HG03039 (cell line): Measurements from ENCODE around the gene SLC4A5.
"Not testable (repeated sequence)": the region's sequence is repeated elsewhere in the genome, so short reads cannot be mapped to it uniquely, and the experiment has no call there.

Source experiments
- ATAC-seq: cut with Tn5 transposase; IDR thresholded peaks from one replicate; pipeline ENCODE4 v1.9.1; 2021; ENCODE audit warnings: mild to moderate bottlenecking, moderate library complexity; ENCODE audit not compliant: unreplicated experiment

The SLC4A5 gene

DNA sequence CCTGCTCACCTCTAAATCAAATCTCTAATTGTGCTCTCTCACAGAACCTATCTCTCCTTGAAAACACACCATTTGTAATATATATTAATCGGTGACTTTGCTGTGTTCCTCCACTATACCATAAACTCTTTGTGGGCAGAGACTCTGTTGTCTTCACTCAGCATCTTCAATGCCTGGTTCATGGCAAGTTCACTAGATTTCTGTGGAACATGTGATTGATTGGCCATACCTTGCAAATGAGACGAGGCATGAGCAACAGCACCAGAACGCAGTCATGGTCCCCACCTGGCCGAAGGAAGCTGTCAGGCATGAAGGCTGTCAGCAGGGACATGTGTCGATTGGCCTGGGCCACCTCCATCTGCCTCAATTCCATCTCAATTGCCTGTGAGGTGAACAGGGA lies 25.3 kb upstream of the SLC4A5 start:
- ATAC-seq, result no peak

DNA sequence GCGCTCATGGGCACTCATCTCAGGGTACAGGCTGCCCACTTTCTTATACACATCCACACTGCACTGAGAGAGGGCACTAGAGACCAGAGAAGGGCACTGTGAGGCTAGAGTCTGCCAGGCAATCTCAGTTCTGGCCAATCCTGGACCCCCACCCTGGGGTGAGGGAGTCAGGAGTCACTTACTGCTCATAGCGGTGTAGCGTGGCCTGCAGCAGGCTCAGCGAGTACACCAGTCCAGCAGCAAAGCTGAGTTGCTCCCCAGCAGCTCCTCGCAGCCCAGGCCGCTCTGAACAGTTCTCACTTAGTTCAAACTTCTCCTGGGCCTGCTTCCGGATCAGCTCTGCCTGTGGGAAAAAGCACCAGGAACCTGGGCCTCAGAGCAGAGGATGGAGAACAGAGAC lies 24.6 kb upstream of the SLC4A5 start:
- no peak for ATAC-seq

DNA sequence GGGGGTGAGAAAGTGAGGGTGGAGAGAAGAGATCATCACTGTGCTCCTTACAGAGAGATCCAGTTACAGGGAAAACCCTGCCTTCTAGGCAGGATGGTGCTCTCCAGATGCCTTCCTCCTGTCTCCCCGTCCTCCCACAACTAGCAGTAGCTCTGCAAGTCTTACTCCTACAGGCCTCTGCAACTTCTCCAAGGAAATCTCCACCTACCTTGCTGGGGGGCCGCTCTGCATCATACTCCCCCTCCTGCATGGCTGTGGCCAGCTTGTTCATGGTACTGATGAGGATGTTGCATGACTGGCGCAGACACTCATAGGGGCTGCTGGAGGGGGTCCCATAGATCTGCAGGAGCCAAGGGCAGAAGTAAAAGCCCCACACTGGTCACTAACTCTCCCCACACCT lies 22.8 kb upstream of the SLC4A5 start:
- ATAC-seq, result no peak

DNA sequence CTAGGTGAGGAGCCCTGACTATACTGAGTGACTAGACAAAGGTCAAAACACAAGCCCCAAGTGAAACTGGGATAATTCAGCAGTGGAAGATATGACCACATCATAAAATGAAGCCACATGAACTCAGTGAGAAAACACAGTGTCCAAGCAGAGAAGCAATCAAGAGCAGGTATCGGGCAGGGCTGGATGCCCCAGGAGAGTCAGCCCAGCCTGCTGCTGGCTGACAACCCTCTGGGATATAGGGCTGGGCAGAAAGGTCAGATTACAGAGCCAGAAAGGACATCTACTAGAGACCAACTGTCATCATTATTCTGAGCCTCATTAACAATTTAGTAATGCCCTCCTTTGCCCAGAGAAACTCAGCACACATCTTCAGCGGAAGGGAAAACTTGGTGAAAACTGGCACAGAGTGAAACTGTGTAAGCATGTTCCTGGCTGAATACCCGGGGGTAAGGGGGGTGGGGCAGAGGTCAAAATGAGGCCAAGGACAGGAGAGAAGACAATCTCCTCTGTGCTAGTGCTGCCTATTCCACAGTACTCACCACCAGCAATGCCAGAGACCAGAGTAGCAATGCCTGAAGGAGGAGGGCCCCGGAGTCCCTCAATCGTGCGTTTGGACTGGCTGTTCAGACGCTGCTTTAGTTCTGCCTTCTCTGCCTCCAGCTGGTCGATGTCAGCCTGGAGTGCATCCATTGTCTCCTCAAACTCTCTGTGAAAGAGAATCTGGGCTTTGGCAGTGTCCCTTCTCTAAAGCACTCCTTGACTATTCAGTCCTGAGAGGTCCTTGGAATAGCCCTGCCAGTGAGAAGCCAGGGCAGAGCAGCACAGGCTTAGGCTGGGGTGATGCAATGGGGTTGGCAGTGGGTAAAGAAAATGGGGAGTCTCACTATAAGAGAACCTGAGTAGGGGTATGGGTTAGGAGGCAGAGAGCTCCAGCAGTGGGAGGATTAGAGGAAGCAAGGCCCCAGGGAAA lies 21.6 kb upstream of the SLC4A5 start:
- no peak for ATAC-seq

DNA sequence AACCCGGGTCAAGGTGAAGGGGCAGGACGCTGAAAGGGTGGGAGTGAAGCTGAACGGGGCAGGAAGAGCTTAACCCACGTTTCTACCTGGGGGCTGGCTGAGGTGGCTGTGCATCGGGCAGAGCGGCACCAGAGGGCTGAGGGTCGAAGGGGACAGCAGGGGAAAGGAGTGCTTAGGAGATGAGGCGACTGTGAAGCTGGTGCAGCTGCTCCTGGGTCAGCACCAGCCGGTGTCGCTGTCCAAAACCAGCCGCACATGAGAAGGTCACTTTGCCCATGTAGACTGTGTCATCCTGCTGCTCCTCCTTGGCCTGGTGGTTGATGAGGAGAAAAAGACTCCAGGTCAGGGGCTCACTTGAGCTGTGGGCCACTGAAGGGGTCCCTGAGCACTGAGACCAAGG lies 18.1 kb upstream of the SLC4A5 start:
- no peak for ATAC-seq

DNA sequence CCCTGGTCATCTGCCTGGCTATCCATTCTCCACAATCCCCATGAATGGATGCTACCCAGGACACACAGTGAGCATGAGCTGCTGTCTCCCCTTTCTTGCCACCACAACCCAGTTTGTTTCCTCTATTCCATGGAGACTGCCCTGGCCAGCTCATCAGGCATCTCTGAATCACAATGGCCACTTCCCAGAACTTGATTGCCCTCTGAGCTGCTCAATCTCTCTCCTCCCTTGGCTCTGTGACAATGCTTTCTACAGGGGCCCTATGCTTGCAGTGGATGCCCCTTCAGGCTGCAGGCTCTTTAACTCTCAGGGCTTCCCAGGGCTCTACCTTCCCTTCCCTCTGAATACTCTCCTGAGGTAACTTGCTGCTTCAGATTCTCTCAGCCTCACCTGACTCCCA lies 14.4 kb upstream of the SLC4A5 start:
- no peak for ATAC-seq

DNA sequence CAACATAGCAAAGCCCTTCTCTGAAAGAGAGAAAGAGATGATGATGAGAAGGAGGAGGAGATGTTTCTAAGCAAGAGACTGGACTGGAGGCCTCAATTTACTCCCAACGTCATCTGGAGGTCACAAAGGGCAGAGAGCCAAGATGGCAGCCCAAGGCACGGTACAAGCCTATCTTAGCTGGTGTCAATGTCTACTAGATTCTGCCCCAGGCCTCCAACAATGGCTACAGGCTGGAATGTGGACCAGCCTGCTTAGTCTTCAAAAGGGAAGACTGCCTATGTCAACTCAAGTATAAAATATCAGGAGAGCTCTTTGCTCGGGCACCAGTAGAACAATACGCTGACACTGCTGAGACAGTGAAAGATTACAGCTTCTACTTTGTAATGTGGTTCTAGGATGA lies 6.7 kb upstream of the SLC4A5 start:
- no peak for ATAC-seq

DNA sequence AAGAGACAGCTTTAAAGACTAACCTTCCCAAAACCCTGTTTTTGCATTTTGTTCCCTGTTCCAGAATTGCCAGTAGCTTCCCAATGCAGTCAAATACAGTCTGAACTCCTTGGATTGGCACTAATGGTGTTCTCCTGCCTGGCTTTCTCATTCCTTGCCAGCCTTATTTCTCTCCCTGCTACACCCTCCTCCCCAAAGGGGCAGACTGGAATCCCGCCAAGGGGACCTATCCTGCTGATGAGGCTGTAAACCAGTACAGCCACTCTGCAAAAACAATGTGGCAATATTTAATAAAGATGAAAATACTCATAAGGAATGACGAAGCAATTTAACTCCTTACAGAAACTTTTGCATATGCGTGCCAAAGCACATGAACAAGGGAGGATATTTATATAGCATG lies 4.5 kb upstream of the SLC4A5 start:
- no peak for ATAC-seq

DNA sequence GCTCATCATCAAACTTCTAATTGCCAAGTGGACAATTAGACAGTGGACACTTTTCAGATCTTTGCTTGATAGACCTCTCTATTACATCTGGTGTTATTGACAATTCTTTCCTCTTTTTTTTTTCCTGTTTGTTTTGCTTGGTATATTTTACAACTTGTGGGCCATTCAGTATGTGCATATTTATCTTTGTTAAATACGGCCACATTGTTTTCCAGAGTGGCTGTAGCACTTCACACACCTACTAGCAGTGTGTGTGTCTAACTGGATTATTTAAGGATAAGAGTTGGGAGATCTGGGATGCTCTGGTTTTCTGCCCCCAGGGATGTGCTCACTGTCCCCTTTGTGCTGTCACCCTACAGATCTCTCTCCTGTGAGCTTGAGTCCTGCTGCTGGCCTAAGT lies 4.1 kb upstream of the SLC4A5 start:
- no peak for ATAC-seq

DNA sequence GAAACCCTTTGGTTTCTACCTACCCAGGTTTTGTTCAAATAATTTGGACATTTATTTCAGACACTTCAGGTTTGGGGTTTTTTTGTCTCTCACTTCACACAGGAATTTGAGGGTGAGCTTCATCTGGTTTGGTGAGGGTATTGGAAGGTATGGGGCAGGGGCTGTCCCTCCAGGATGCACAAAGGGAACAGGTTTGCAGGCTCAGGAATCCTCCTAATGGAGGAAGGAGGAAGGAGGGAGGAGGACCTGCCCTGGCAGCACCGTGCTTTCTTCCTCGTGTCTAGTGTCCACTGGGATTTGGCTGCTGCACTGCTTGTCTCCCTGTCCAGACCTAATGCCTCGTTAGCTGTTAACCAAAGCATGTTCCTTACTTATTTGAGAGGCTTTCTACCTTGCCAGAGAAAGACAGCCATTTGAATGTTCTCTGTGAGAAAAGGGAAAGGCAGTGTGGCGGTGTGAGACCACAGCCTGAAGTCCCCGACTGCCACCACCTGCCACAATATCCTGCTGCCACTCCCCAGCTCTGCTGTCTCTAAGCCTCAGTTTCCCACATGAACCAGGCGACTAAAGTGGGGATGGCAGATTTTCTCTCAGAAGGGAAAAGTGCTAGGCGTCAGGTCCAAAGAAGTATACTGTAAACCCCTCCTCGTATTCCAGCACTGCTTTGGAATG lies 2.2 kb upstream of the SLC4A5 start:
- ATAC-seq, result no peak

DNA sequence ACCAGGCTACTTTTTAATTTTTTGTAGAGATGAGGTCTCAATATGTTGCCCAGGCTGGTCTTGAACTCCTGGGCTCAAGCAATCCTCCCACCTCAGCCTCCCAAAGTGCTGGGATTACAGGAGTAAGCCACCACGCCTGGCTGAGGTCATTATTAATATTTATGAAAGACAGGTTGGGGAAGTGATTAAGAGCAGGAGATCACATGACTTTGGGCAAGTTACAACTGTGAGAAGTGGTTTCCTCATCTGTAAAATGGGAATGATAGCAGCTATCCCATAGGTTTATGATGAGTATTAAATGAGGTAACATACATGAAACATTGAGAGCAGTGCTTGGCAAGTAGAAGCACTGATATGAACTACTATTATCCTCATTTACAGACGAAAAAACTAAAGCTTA lies 7.0 kb downstream of the SLC4A5 start:
- ATAC-seq, result not testable (repeated sequence)

DNA sequence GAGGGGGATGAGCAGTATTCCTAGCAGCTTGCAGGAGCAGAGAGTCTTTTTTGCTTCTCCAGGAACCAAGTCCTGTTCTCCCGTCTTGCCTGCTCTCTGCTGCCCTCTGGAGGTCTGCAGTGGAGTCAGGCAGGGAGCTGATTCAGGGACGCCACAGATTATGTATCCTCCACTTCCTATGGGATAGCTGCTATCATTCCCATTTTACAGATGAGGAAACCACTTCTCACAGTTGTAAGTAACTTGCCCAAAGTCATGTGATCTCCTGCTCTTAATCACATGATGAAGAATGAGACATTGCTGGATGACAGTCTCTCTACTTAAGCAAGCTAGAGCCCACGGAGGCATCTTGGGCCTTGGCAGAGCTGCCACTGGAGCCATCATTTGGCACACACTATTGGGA lies 8.3 kb downstream of the SLC4A5 start:
- ATAC-seq, result no peak

DNA sequence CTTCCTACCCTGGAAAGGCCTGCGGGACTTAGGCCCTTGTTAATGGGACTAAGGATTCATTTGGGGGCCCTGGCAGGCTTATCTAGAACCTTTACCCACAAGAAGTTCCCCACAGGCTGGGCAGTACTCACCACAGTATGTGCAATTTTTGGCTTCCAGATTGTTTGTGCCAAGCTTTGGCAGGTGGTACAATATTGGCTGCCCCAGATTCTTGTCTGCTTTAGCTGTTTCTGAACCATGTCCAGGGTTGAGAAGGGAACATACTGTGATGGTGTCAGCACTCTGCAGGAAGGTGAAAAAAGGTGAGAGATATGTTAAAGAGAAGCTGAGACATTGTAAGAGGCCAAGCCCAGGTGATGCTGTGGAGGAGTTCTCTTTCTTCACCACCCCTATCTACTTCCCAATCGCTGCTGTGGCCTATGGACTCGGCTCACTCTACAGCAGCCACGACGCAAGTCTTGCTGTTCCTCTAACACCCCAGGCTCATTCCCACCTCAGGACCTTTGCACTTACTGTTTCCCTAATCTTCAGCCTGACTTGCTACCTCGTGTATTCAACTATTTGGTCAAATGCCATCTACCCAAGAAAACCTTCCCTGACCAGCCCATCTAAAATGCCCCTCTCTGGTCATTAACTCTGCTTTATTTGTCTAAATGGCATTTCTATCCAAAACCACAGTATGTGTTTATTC lies 9.2 kb downstream of the SLC4A5 start:
- no peak for ATAC-seq

DNA sequence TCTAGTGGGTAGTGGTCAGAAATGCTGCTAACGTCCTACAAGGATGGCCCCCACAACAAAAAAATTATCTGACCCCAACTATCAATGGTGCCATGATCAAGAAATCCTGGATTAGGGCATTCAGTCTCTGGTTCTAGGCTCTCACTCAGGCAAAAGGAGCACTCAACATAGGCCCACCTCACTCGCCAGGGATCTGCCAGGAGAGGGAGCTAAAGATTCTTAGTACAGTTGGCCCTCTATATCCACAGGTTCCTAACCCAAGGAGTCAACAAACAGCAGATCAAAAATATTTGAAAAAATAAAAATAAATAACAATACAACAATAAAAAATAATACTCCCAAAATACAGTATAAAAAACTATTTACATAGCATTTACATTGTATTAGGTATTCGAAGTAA lies 10.0 kb downstream of the SLC4A5 start:
- ATAC-seq, result no peak

DNA sequence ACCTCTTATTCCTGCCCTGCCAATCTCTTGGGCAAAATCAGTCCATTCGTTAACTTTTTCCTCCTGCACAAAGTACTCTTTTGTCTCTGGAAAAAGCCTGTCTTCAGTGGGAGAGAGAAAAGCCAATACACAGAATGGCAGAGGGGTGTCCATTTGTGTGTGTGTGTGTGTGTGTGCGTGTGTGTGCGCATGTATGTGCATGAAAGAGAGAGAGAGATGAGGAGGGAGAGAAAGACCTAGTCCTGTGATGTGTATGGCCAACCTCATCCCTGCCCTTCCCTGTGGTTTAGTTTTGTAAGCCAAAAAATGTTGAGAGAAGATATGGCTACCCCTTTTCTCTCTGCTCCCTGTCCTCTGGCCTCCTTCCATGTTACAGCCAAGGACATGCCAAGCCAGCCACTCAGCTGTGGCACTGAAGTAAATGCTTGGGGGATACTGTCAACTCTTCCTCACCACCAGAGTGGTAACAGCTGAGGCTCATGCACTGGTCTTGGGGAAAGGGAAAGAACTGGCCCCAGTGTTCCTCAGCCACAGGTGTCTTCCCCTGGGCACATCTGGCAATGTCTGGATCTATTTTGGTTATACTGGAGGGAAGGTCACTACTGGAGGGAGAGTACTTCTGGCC lies 10.6 kb downstream of the SLC4A5 start:
- no peak for ATAC-seq

DNA sequence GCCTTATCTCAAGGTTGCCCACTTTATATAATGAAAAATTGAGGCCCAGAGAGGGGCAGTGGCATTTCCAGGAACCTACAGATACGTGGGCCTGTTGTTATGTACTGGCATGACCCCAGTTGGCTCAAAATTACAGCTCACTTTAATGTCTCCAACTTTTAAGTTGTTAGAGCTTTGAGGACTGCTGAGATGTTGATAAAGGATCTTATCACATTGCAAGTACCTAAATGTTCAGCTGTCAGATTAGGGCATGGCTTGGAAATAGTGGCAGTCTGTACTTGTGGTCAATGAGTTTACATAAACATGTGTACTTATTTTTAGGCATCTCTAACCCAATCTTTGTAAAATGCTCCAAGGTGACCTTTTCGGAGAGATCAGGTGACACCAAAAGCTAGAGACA lies 14.6 kb downstream of the SLC4A5 start:
- no peak for ATAC-seq

DNA sequence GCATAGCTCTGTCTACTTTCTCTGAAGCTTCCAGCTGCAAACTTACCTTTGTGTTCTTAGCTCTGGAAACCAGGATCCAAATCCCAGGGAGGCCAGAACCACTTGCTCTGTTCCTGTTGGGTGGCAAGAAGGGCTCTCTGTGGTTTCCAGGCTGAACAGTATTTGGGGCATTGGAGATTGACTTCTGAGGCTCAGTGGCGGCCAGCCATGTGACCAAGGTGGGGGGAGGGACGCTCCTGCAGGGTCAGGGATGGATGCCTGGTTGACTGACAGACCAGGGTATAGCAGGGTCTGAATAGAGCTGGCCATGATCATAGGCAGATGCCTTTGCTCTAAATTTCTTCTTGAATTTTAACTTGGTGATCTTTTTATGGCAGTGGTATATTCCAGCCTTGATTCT lies 15.1 kb downstream of the SLC4A5 start:
- ATAC-seq, result no peak

DNA sequence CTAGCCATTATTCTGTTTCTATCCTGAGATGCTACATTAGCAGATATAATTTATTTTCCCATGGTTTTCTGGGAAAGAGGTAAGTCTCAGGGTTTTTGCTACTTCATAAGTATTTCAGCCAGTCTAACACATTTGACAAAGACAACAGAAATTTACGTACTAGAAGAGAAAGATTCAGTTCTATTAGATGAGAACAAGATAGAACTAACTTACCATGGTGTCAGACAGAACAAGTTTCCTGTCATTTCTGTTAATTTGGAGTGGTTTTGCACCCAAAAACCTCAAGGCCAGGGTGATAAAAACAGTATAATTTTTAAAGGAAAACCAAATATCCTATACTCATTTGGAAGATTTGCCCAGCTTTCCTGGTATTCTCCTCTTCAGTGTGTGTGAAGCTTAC lies 15.6 kb downstream of the SLC4A5 start:
- no peak for ATAC-seq

DNA sequence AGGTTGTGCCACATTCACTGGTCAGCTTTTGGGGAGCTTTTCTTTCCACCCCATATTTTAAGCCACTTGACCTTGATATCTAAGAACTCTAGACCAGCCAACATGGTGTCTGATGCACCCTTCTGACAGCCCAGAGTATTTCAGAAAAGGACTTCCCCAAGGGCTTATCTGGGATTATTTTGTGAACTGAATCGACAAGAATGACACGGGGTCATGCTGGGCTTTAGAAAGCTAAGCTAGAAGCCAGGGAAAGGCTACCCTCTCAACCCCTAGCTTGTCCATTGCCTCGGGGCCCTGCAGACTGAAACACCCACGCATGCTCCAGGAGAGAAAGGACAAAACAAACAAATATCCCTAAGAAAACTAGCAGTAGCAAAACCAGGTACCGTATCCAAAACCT lies 16.0 kb downstream of the SLC4A5 start:
- no peak for ATAC-seq

DNA sequence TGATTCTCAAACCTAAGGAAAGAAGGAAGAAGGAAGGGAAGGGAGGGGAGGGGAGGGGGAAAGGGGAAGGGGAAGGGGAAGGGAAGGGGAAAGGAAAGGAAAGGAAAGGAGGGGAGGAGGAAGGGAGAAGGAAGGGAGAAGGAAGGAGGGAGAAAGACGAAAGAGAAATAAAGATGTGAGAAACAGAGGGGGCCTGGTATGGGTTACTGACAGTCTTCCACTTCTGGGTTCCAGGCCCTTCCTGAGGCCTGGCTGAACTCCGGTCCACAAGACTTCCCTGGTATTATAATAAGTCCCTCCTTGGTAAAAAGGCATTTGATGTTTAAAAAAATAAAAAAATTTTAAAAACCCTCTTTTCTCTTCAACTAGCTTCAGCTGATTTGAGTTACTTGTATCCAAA lies 17.4 kb downstream of the SLC4A5 start:
- no peak for ATAC-seq

DNA sequence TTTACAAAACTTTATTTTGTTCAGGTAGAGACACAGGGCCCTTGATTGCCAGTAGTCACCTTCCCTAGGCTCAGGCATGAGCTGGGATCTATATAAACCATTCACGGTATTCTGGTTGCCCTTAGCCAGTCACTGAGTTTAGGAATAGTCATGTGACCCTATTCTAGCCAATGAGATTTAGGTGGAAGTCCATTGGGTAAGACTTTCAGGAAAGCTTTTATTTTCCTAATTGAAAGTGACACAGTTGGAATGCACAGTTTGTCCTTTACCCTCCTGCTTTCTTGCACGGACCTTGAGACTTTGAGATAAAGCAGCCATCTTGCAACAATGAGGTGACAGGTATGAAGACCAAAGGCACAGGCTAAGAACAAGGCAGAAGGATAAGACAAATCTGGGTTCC lies 21.5 kb downstream of the SLC4A5 start:
- ATAC-seq, result no peak
